Measurements from ENCODE around the gene SIX1.

SIX1 gene

DNA sequence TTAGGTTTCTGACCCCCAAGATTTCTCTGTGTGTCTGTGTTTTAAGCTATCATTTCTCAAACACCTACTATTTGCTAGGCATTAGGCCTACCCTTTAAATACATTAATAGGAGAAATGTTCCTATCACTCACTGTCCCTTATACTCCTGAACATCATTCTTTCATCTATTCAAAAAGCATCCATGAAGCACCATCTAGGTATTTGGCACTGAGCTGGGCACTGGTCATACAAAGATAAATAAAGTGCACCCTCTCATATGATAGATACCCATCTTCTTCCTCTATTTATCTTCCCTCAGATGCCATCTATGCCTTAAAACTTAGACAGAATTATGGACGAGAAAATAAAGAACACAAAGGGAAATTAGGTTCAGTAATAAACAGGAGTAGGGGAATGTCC, 20.4 kb downstream of the SIX1 start:
- DNase-seq (ENCODE audit: low read depth), result no peak
- no peak overlapping the region for H3K4me3 ChIP-seq (ENCODE audit: low read depth, low read length)
- in situ Hi-C loops (cut with HindIII; ENCODE audit: low sequenced_read_pairs), result no loop called here
- TF ChIP-seq, protein P1, sequence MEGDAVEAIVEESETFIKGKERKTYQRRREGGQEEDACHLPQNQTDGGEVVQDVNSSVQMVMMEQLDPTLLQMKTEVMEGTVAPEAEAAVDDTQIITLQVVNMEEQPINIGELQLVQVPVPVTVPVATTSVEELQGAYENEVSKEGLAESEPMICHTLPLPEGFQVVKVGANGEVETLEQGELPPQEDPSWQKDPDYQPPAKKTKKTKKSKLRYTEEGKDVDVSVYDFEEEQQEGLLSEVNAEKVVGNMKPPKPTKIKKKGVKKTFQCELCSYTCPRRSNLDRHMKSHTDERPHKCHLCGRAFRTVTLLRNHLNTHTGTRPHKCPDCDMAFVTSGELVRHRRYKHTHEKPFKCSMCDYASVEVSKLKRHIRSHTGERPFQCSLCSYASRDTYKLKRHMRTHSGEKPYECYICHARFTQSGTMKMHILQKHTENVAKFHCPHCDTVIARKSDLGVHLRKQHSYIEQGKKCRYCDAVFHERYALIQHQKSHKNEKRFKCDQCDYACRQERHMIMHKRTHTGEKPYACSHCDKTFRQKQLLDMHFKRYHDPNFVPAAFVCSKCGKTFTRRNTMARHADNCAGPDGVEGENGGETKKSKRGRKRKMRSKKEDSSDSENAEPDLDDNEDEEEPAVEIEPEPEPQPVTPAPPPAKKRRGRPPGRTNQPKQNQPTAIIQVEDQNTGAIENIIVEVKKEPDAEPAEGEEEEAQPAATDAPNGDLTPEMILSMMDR (IDR thresholded peaks at IDR 0.05; ENCODE audit: low read depth, low read length, missing control alignments), result no peak

DNA sequence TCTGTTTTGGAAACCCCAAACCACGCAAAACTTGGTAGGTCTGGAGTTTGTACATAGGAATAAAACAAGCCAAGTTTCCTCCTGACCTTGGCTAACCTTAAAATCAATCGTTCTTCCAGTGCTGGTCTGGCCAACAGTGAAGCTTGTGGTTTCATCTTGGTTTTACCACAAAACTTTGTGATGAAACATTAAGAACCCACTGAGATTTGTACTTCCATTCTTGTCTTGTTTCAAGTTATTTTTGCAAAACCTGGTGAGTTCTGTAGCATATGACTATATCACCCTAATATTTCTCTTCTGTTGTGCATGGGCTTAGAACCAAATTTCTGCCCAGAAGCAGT, 26.4 kb downstream of the SIX1 start:
- DNase-seq (ENCODE audit: low read depth), result peak; percentile 93

DNA sequence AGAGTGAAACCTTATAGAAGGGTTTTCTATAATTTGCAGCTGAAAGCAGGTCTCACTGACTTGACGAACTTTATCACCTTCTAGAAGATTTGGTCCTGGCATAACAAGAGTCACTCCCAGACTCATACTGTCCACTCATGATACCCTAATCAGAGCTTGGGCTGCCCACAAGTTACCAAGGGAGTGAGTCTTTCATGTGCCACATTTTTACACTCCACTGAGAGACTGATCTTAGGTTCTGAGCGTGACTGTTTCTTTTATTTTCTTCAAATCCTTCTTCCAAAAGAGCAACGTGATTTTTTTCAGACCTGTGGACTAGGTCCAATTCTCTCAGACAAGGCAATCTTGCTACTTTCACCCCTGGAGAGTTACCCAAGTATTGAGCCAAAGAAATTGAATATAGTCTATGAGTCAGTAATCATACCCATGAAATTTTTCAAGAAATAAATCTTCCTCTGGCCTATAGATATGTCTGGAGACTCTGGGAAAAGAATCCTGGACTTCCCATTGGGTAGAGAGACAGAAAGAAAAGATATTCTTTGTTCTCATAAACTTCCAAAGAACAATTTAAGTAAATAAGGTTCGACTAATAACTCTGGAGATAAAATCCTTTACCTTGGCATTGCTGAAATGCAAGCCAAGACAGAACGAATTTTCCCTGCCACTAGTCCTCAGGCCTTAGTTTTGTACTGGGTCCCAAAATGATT, 26.9 kb downstream of the SIX1 start:
- in situ Hi-C loops (cut with HindIII; ENCODE audit: low sequenced_read_pairs), result no loop called here
- no peak overlapping the region for H3K4me3 ChIP-seq (ENCODE audit: low read depth, low read length)
- TF ChIP-seq, protein P1 (IDR thresholded peaks at IDR 0.05; ENCODE audit: low read depth, low read length, missing control alignments), result no peak
- peak; percentile 92 for DNase-seq (ENCODE audit: low read depth)

More for the DNA sequence above, 26.4 kb downstream of the SIX1 start:
- no peak overlapping the region for H3K4me3 ChIP-seq (ENCODE audit: low read depth, low read length)
- TF ChIP-seq, protein P1 (IDR thresholded peaks at IDR 0.05; ENCODE audit: low read depth, low read length, missing control alignments), result no peak
- in situ Hi-C loops (cut with HindIII; ENCODE audit: low sequenced_read_pairs), result no loop called here

DNA sequence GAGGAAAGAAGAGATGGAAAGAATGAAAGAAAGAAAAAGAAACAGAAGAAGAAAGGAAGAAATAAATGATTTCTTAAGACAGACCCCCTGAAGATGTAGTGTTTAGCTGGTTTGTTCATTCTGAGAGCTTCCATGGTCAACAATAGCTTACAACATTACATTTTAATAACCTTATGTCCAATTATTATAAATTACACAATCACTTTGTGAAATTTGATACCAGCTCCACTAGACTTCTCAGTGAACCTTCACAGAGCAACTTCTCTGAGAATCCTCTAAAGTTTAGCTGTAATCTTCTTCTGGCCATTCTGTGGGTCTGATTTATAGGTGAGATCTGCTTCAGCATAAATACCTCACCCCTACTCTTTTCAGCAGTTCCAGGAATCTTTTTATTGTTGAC, 27.9 kb downstream of the SIX1 start:
- no peak for DNase-seq (ENCODE audit: low read depth)
- in situ Hi-C loops (cut with HindIII; ENCODE audit: low sequenced_read_pairs), result no loop called here
- TF ChIP-seq, protein P1 (IDR thresholded peaks at IDR 0.05; ENCODE audit: low read depth, low read length, missing control alignments), result no peak
- no peak overlapping the region for H3K4me3 ChIP-seq (ENCODE audit: low read depth, low read length)

DNA sequence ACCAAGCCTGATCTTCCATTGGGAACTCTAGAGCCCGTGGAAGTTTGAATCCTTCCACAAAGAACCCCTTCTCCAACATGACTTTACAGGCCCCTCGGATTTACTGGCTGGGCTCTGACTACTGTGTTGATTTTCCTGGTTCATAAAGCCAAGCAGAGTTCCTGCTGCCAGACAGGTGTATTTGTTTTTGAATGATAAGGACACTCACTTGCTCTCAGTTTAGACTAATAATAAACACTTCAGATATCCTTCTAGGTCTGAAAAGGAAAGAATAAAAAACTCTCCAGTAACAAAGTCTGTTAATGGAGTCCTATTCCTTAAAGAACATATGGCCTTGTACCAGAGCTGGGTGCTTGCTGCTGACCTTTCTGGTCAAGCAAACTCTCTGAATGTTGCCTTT, 31.0 kb downstream of the SIX1 start:
- DNase-seq (ENCODE audit: low read depth), result no peak
- H3K4me3 ChIP-seq (ENCODE audit: low read depth, low read length), result no peak overlapping the region
- TF ChIP-seq, protein P1 (IDR thresholded peaks at IDR 0.05; ENCODE audit: low read depth, low read length, missing control alignments), result no peak
- in situ Hi-C loops (cut with HindIII; ENCODE audit: low sequenced_read_pairs), result no loop called here

DNA sequence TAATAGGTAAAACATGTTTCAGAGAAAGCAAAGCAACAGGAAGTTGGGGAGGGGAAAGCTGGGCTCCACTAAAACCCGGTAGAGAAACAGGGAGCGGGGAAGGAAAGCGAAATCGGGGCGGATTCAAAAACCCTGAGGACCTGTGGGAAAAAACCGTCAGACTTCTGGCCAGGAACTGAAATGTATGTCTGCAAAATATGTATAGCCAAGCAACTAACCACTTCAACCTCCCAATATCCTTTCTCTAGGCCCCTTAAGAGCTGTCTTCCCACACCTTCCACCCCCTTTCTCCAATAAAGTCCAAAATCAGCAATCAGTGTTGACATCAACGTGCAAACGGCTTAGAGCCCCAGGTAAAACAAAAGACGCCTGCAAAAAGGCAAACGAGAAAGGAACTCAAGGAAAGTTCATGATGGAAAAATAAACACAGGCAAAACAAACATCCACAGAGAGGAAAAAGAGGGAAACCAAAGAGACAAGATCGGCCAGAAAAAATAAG, 32.8 kb downstream of the SIX1 start:
- TF ChIP-seq, protein P1 (IDR thresholded peaks at IDR 0.05; ENCODE audit: low read depth, low read length, missing control alignments), result no peak
- DNase-seq (ENCODE audit: low read depth), result no peak
- in situ Hi-C loops (cut with HindIII; ENCODE audit: low sequenced_read_pairs), result no loop called here
- H3K4me3 ChIP-seq (ENCODE audit: low read depth, low read length), result no peak overlapping the region
